GM12865 (cell line): Measurements from ENCODE around the gene HMGXB3.

ENCODE experiments used
- DNase-seq: peaks from one replicate; pipeline ENCODE4 v3.0.0; 2010; ENCODE audit warnings: low read depth
- H3K4me3 ChIP-seq: 2 replicates; pipeline ENCODE4 v1.5.1; 2011; ENCODE audit warnings: mild to moderate bottlenecking, low read depth, low read length, control low read depth
- TF ChIP-seq, protein P1 (sequence below): IDR thresholded peaks from 2 replicates; pipeline ENCODE4 v1.5.1; 2011; ENCODE audit warnings: low read length, control low read depth, low read depth, inconsistent platforms; ENCODE audit not compliant: insufficient read depth; ENCODE audit errors: missing control alignments

HMGXB3 gene

GRCh38 chr5:150013931-150014330 lies 13.4 kb downstream of the HMGXB3 start:
- TF ChIP-seq, protein P1, sequence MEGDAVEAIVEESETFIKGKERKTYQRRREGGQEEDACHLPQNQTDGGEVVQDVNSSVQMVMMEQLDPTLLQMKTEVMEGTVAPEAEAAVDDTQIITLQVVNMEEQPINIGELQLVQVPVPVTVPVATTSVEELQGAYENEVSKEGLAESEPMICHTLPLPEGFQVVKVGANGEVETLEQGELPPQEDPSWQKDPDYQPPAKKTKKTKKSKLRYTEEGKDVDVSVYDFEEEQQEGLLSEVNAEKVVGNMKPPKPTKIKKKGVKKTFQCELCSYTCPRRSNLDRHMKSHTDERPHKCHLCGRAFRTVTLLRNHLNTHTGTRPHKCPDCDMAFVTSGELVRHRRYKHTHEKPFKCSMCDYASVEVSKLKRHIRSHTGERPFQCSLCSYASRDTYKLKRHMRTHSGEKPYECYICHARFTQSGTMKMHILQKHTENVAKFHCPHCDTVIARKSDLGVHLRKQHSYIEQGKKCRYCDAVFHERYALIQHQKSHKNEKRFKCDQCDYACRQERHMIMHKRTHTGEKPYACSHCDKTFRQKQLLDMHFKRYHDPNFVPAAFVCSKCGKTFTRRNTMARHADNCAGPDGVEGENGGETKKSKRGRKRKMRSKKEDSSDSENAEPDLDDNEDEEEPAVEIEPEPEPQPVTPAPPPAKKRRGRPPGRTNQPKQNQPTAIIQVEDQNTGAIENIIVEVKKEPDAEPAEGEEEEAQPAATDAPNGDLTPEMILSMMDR: no peak
- H3K4me3 ChIP-seq: no peak overlapping the region
- DNase-seq: no peak

DNA sequence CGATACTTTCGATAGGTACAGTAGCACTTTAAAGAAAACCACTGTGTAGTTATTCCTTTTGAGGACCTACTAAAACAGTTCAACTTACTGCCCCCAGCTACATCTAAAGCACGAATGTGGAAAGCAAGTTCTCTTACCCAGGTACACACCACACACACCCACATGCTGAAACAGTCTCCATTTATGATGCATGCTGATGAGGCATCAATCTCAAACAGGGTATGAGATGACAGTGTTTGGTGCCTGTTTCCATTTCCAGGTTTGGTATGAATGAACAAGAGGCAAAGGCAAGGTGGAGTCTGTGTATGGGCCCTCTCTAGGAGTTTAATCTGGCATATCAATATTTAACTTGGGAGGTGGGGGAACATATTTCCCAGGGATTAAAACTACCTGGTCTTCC lies 13.9 kb downstream of the HMGXB3 start:
- no peak overlapping the region for H3K4me3 ChIP-seq
- TF ChIP-seq, protein P1: no peak

GRCh38 chr5:150015415-150015814 lies 14.9 kb downstream of the HMGXB3 start:
- TF ChIP-seq, protein P1: no peak
- H3K4me3 ChIP-seq: no peak overlapping the region
- DNase-seq: no peak

More for the DNA sequence above, 13.9 kb downstream of the HMGXB3 start:
- no peak for DNase-seq

GRCh38 chr5:150016537-150016936 lies 16.0 kb downstream of the HMGXB3 start:
- TF ChIP-seq, protein P1: no peak
- DNase-seq: no peak
- H3K4me3 ChIP-seq: no peak overlapping the region

DNA sequence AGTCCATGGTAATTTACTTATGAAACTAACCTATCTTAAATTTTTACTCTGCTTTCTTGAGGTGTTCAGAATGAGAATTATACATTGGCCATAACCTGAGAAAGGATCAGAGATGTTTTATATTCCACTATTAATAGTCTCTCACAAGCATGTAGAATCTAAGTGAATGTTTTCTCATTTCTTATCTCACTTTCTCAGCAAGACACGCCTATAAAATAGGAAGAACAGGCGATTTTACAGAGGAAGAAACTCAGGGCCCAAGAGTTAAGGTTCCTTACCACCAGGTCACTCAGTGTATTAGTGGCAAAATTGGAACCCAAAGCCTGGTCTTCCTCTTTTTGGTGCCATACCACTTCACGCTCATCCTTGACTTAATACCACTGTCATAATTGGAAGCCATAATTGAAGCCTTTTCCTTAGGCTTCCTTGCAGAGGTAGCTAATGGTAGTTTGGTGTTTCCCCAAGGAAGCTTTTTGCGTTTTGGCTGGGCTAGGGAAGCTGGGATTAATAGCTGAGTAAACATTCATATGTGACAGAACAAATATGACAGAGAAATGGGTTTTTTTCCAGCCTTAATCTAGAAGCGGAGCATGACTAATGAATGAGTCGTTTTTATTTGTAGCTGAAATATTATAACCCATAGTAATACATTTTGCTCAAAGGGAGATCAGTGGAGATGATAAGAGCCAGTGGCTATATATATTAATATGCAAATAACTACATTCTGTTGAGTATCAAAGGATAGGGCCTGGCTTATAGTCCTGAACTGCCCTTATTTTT lies 16.9 kb downstream of the HMGXB3 start:
- H3K4me3 ChIP-seq: no peak overlapping the region
- TF ChIP-seq, protein P1: no peak
- no peak for DNase-seq

DNA sequence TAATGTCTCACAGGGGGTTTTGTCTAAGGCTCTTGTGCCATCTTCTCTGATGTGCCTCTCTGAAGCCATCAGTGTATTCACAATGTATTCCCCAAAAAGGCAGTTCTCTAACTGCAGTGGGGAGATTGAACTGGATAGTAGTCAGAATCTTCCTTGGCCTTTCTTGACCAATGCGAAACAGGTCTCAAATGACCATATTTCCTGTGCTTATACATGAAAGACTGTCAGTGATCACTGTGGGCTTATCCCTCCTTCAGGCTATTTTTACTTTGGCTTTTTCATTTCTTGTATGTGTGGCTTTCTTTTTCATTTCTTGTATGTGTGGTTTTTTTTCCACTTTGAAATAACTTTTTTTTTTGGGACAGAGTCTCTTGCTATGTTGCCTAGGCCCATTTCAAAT lies 19.7 kb downstream of the HMGXB3 start:
- no peak overlapping the region for H3K4me3 ChIP-seq
- no peak for DNase-seq
- TF ChIP-seq, protein P1: no peak
